Loucy (cell line): Measurements from ENCODE around the gene IL20RA.

Experiments
- H2AFZ ChIP-seq: fragments of 200-600 bp; sonication (generic); 2 replicates; pipeline ENCODE4 v1.6.0; 2016; ENCODE audit warnings: antibody characterized with exemption, mild to moderate bottlenecking, low read length, moderate library complexity
- H3F3A ChIP-seq: fragments of 200-600 bp; 2 replicates; pipeline ENCODE4 v1.6.0; 2016; ENCODE audit warnings: antibody characterized with exemption, low read depth, mild to moderate bottlenecking
- H3K27me3 ChIP-seq: fragments of 200-600 bp; sonication (generic); 2 replicates; pipeline ENCODE4 v1.6.1; 2014; ENCODE audit warnings: low read length, mild to moderate bottlenecking; ENCODE audit not compliant: insufficient read depth, poor library complexity, severe bottlenecking
- H3K36me3 ChIP-seq: fragments of 200-600 bp; sonication (generic); 2 replicates; pipeline ENCODE4 v1.6.1; 2016; ENCODE audit warnings: low read length; ENCODE audit not compliant: insufficient read depth
- H3K4me1 ChIP-seq: fragments of 200-600 bp; sonication (generic); 2 replicates; pipeline ENCODE4 v1.5.1; 2014; ENCODE audit warnings: low read length, mild to moderate bottlenecking; ENCODE audit not compliant: insufficient read depth, poor library complexity, severe bottlenecking
- H3K4me2 ChIP-seq: fragments of 200-600 bp; sonication (generic); 2 replicates; pipeline ENCODE4 v1.6.0; 2014; ENCODE audit warnings: antibody characterized with exemption, low read length, low read depth, mild to moderate bottlenecking; ENCODE audit not compliant: poor library complexity, severe bottlenecking
- H3K4me3 ChIP-seq: fragments of 200-600 bp; sonication (generic); 2 replicates; pipeline ENCODE4 v1.5.1; 2014; ENCODE audit warnings: low read length, mild to moderate bottlenecking, mixed read lengths; ENCODE audit not compliant: poor library complexity, severe bottlenecking
- H3K79me2 ChIP-seq: fragments of 200-600 bp; sonication (generic); 2 replicates; pipeline ENCODE4 v1.6.1; 2014; ENCODE audit warnings: low read length; ENCODE audit not compliant: insufficient read depth
- H3K9ac ChIP-seq: fragments of 200-600 bp; sonication (generic); 2 replicates; pipeline ENCODE4 v1.6.0; 2014; ENCODE audit warnings: mild to moderate bottlenecking, low read depth, low read length, moderate library complexity; ENCODE audit not compliant: poor library complexity, severe bottlenecking
- H3K9me2 ChIP-seq: fragments of 200-600 bp; sonication (generic); replicated peaks from 2 replicates; pipeline ENCODE4 v1.6.1; 2016; ENCODE audit warnings: low read depth, low read length, mixed read lengths
- H3K9me3 ChIP-seq: fragments of 200-600 bp; sonication (generic); 2 replicates; pipeline ENCODE4 v1.6.1; 2014; ENCODE audit warnings: mild to moderate bottlenecking, antibody characterized with exemption, low read length, low read depth; ENCODE audit not compliant: insufficient read depth
- H4K20me1 ChIP-seq: fragments of 200-600 bp; sonication (generic); 2 replicates; pipeline ENCODE4 v1.6.0; 2014; ENCODE audit warnings: antibody characterized with exemption, low read length, mild to moderate bottlenecking; ENCODE audit not compliant: insufficient read depth, poor library complexity, severe bottlenecking
- EZH2phosphoT487 ChIP-seq: fragments of 200-600 bp; IDR thresholded peaks from 2 replicates; pipeline ENCODE4 v1.6.1; 2018; ENCODE audit warnings: antibody characterized with exemption, mild to moderate bottlenecking, moderate library complexity, borderline replicate concordance
- TF ChIP-seq, protein P1 (sequence below): fragments of 200-600 bp; sonication (generic); conservative IDR thresholded peaks from 2 replicates; pipeline ENCODE4 v1.5.1; 2014; ENCODE audit warnings: mild to moderate bottlenecking, antibody characterized with exemption, low read length

The IL20RA gene

DNA sequence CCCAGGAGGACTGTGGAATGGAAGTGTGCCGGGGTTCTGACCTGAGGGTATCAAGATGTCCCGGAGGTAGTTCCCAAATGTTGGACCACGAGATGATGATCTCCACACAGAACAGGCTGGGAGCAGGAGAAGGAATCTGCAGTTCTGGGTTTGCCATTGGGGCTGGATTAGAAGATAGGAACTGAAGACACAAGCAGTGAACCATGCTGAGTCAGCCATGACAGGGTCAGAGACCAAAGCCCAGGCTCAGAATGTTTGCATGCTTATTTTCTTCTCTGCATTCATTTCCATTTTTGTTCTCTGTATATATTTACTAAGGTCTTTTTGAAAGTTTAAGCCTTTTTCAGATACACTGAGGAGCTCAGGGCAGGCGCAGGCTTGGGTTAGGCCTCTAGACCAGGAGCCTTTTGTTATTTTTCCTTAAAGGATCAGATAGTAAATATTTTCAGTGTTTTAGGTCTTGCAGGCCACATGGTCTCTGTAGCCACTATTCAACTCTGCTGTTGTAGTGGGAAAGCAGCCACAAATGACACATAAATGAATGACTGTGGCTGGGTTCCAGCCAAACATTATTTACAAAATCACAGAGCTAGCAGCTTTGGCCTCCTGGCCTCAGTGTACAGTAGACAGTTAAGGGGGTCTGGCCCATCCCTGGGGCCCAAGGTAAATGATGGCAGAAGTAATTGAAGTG lies 94.2 kb downstream of the IL20RA start:
- no peak overlapping the region for H3K9ac ChIP-seq
- H3K4me1 ChIP-seq = no peaks in the 10 kb centered on the region
- H3K4me2 ChIP-seq = no peak overlapping the region
- no peaks in the 10 kb centered on the region for H3F3A ChIP-seq
- H2AFZ ChIP-seq = no peak overlapping the region
- H3K79me2 ChIP-seq = no peaks in the 10 kb centered on the region
- no peaks in the 10 kb centered on the region for H4K20me1 ChIP-seq
- no peak overlapping the region for H3K4me3 ChIP-seq
- TF ChIP-seq EZH2phosphoT487 = no peak
- TF ChIP-seq, protein P1, sequence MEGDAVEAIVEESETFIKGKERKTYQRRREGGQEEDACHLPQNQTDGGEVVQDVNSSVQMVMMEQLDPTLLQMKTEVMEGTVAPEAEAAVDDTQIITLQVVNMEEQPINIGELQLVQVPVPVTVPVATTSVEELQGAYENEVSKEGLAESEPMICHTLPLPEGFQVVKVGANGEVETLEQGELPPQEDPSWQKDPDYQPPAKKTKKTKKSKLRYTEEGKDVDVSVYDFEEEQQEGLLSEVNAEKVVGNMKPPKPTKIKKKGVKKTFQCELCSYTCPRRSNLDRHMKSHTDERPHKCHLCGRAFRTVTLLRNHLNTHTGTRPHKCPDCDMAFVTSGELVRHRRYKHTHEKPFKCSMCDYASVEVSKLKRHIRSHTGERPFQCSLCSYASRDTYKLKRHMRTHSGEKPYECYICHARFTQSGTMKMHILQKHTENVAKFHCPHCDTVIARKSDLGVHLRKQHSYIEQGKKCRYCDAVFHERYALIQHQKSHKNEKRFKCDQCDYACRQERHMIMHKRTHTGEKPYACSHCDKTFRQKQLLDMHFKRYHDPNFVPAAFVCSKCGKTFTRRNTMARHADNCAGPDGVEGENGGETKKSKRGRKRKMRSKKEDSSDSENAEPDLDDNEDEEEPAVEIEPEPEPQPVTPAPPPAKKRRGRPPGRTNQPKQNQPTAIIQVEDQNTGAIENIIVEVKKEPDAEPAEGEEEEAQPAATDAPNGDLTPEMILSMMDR = no peak
- no peaks in the 10 kb centered on the region for H3K36me3 ChIP-seq
- H3K27me3 ChIP-seq = peaks cover 5% of the 10 kb centered on the region
- no peaks in the 10 kb centered on the region for H3K9me2 ChIP-seq
- H3K9me3 ChIP-seq = no peaks in the 10 kb centered on the region
